Measurements from ENCODE around the gene ZNF276.

The ZNF276 gene

GRCh38 chr16:89705006-89705405 lies 16.3 kb upstream of the ZNF276 start:
- no peak overlapping the region for H3K4me3 ChIP-seq (ENCODE audit: low read depth, low read length)
- no peak for DNase-seq (ENCODE audit: low read depth)
- TF ChIP-seq CTCF (conservative IDR thresholded peaks at IDR 0.05; ENCODE audit: low read depth, low read length) = no peak

DNA sequence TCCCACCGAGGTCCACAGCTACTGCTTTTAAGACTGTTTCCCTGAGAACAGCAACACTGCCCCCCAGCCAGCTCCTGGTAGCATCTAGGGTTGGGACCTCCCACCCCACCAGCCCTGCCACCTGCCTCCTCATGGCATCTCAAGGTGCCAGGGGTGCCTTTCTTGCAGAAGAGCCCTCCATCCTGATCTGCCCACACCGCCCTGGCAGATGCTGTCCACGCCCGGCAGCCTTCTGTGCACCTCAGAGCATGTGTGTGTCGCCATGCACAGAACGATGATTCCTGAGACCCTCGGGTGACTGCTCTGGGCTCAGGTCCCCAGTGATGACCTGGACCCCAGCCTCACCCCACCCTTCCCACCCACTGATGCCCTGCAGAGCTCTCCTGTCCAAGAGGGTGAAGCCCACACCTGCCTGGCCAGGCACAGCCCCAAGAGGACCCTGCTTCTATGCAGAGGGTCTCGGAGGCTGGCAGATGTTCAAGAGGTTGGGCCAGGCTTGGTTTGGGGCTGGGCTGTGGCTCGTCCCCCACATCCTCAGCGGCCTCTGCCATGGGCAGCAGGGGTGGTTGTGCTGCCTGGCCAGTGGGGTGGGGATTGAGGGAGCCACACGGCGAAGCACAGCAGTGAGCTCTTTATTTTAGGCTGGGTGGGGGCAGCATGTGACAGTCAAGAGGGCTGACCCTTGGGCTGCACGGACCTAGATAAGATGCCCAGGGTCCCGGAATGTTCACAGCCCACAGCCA lies 14.6 kb upstream of the ZNF276 start:
- no peak for TF ChIP-seq CTCF (conservative IDR thresholded peaks at IDR 0.05; ENCODE audit: low read depth, low read length)
- no peak overlapping the region for H3K4me3 ChIP-seq (ENCODE audit: low read depth, low read length)
- no peak for DNase-seq (ENCODE audit: low read depth)

DNA sequence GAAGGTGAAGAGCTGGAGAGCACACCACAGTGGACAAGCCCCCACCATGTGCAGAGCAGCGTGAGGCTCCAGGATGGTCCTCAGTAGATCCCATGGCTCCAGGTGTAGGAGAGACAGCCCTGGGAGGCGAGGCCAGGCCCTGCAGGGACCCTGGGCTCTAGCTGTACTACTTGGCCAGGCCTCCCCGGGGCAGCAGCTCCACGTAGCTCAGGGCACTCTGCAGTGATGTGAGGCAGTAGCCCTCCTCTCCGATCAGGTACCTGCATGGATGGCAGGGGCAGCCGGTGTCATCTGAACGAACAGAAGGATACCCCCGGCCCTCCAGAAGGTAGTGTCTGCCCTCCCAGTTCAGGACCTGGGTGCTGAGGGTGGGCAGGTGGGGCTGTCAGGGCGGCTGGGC lies 13.6 kb upstream of the ZNF276 start:
- no peak overlapping the region for H3K4me3 ChIP-seq (ENCODE audit: low read depth, low read length)
- TF ChIP-seq CTCF (conservative IDR thresholded peaks at IDR 0.05; ENCODE audit: low read depth, low read length) = no peak
- no peak for DNase-seq (ENCODE audit: low read depth)

- DNase-seq (ENCODE audit: low read depth) = no peak
- TF ChIP-seq CTCF (conservative IDR thresholded peaks at IDR 0.05; ENCODE audit: low read depth, low read length) = no peak
- H3K4me3 ChIP-seq (ENCODE audit: low read depth, low read length) = no peak overlapping the region
Measured at GRCh38 chr16:89708481-89708931, 12.8 kb upstream of the ZNF276 start.

DNA sequence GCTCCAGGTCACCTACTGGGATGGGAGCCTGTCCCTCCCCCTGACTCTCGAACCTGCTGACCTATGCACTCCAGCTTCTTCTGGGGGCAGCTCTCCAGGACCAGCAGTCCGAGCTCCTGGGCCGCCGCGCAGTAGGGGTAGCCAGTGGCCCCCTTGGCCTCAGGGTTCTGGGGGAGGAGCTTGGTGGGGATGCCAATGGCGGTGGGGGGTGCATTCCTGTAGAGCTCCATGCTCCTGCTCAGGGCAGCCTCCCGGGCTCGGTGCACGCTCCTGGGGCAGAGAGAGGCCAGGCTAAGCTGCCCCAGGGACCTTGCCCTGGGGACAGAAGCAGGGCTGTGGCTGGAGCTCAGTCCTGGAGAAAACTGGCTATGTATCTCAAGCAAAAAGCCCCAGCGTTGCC lies 12.2 kb upstream of the ZNF276 start:
- no peak for TF ChIP-seq CTCF (conservative IDR thresholded peaks at IDR 0.05; ENCODE audit: low read depth, low read length)
- DNase-seq (ENCODE audit: low read depth) = no peak
- H3K4me3 ChIP-seq (ENCODE audit: low read depth, low read length) = no peak overlapping the region

GRCh38 chr16:89709716-89710432 lies 11.5 kb upstream of the ZNF276 start:
- no peak for DNase-seq (ENCODE audit: low read depth)
- H3K4me3 ChIP-seq (ENCODE audit: low read depth, low read length) = no peak overlapping the region
- no peak for TF ChIP-seq CTCF (conservative IDR thresholded peaks at IDR 0.05; ENCODE audit: low read depth, low read length)

Measured in choroid plexus epithelial cell (primary cell).